Esophagus muscularis mucosa (tissue), 3 donors: ENCODE measurements around the gene KLHL12.

Experiments
- POLR2A ChIP-seq: fragments of 450-650 bp; IDR thresholded peaks from one replicate; pipeline ENCODE4 v1.6.1; 2017; ENCODE audit warnings: antibody characterized with exemption, moderate library complexity, mild to moderate bottlenecking, low read depth
- POLR2AphosphoS5 ChIP-seq, 2 donors: sonication (generic); formaldehyde crosslinking; IDR thresholded peaks; one replicate each; pipeline ENCODE4 v1.6.1; 2017; ENCODE audit warnings: antibody characterized with exemption in 2 of 2
- TF ChIP-seq, protein P1 (sequence below), 3 experiments: fragments of 200-600 bp in 2 of 3; fragments of 450-650 bp in 1 of 3; sonication (generic) in 2 of 3; IDR thresholded peaks; one replicate each; pipeline ENCODE4 v1.5.1; 2017 to 2019; ENCODE audit warnings: antibody characterized with exemption in 3 of 3, mild to moderate bottlenecking in 2 of 3, moderate library complexity in 1 of 3

DNA sequence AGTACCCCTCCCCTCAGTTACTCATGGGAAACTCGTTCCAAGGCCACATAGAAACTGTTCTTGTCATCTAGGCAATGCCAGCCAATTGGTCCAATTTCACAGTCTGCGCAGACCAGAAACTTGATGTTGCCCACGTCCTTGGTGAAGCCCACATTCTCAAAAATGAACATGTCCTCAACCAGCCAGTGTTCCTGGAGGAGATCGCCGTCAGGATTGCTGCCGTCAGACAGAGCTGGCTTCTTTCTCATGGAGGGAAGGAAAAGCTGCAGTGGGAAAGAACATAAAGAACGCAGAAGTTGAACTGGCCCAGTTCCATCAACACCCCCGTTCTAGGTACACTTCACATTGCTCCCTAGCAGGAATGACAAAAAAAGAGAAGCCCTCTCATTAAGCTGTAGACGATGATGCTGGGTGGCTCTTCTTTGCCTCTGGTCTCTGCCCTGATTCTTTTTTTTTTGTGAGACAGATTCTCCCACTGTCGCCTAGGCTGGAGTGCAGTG, 46.0 kb downstream of the KLHL12 start:
- TF ChIP-seq, protein P1, sequence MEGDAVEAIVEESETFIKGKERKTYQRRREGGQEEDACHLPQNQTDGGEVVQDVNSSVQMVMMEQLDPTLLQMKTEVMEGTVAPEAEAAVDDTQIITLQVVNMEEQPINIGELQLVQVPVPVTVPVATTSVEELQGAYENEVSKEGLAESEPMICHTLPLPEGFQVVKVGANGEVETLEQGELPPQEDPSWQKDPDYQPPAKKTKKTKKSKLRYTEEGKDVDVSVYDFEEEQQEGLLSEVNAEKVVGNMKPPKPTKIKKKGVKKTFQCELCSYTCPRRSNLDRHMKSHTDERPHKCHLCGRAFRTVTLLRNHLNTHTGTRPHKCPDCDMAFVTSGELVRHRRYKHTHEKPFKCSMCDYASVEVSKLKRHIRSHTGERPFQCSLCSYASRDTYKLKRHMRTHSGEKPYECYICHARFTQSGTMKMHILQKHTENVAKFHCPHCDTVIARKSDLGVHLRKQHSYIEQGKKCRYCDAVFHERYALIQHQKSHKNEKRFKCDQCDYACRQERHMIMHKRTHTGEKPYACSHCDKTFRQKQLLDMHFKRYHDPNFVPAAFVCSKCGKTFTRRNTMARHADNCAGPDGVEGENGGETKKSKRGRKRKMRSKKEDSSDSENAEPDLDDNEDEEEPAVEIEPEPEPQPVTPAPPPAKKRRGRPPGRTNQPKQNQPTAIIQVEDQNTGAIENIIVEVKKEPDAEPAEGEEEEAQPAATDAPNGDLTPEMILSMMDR (IDR thresholded peaks at IDR 0.05) = no peak
- no peak for TF ChIP-seq POLR2AphosphoS5 (IDR thresholded peaks at IDR 0.05)
- TF ChIP-seq POLR2A = no peak
